Activated naive CD4-positive, alpha-beta T cell treated with anti-CD3 and anti-CD28 coated beads, Interleukin-2, amount 10 ng/mL, durations not matched to agents 7 days and 5 days (primary cell): ENCODE data around the gene CHD6.

Experiments used
- CTCF ChIA-PET: fragments of 350-600 bp; sonication (Branson Sonifier 250); formaldehyde crosslinking; loops from one replicate; lab custom pipeline; 2021; ENCODE audit warnings: antibody characterized with exemption; lab: Charles Lee
- DNase-seq: peaks from one replicate; pipeline ENCODE4 v3.0.0-alpha.2; 2020
- H3K27ac Mint-ChIP-seq: one replicate; pipeline ENCODE4 v1.8.0; 2021; ENCODE audit warnings: mild to moderate bottlenecking, moderate library complexity, mixed read lengths
- H3K27me3 Mint-ChIP-seq: one replicate; pipeline ENCODE4 v1.8.0; 2021; ENCODE audit warnings: mild to moderate bottlenecking, mixed read lengths
- H3K36me3 Mint-ChIP-seq: one replicate; pipeline ENCODE4 v1.8.0; 2021; ENCODE audit warnings: mixed read lengths
- H3K4me1 Mint-ChIP-seq: one replicate; pipeline ENCODE4 v1.8.0; 2021; ENCODE audit warnings: mixed read lengths
- H3K4me3 Mint-ChIP-seq: one replicate; pipeline ENCODE4 v1.8.0; 2021; ENCODE audit warnings: mild to moderate bottlenecking, moderate library complexity, mixed read lengths
- H3K9me3 Mint-ChIP-seq: one replicate; pipeline ENCODE4 v1.8.0; 2021; ENCODE audit warnings: mixed read lengths

CHD6 gene

DNA sequence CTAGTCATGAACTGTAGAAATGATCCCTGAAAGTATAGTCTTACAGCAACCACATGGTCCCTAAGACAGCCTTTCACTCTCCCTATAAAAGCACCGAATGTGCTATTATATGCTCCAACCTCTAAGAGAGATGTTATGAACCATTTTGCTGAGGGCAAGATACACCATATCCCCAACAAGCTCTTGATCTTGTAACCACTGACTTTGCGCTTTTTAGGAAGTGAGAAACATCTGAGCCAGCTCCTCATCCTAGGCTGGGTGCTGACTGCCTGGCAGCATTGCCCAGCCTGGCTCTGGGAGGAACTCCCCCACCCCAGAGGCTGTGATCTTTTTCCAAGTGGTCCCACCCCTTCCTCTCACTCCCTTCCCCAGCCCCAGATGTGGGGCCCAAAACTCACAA lies 248.5 kb downstream of the CHD6 start:
- peaks cover 68% of the 10 kb centered on the region for H3K27me3 Mint-ChIP-seq
- CTCF ChIA-PET = no interaction called here
- no peak overlapping the region for H3K27ac Mint-ChIP-seq
- peaks cover 5% of the 10 kb centered on the region for H3K9me3 Mint-ChIP-seq
- peaks cover 5% of the 10 kb centered on the region for H3K4me1 Mint-ChIP-seq
- no peak for DNase-seq
- H3K4me3 Mint-ChIP-seq = no peak overlapping the region
- no peaks in the 10 kb centered on the region for H3K36me3 Mint-ChIP-seq

DNA sequence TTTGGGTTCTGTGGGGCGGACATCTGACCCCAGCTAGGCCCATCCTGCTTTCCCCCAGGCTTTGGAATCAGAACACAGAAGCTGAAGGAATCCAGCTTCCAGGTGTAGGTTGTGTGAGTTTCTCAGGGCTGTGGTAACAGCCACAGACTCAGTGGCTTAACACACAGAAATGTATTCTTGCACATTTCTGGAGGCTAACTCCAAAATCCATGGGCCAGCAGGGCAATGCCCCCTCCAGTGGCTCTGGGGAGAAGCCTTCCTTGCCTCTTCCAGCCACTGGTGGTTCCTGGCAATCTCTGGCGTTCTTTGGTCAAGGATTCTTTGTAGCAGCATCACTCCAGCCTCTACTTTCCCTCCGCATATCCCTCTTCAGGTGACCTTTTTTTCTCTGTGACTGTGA lies 250.2 kb downstream of the CHD6 start:
- no peak overlapping the region for H3K4me3 Mint-ChIP-seq
- no peak for DNase-seq
- no peaks in the 10 kb centered on the region for H3K36me3 Mint-ChIP-seq
- no peak overlapping the region for H3K27ac Mint-ChIP-seq
- peaks cover 5% of the 10 kb centered on the region for H3K9me3 Mint-ChIP-seq
- peaks cover 5% of the 10 kb centered on the region for H3K4me1 Mint-ChIP-seq
- CTCF ChIA-PET = no interaction called here
- peaks cover 60% of the 10 kb centered on the region for H3K27me3 Mint-ChIP-seq

DNA sequence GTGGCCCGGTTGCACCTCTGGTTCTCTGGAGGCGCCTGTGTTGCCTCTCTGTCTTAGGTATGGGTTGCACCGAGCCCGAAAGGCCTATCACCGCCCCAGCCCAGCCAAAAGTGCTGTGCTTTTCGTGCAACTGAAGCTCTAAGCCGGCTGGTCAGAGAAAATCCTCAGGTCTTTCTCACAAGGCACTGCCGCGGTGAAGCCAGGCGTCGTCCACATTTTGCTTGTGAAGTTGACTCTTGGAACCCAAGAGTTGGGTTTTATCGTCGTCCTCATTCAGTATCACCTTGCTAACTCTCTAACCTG lies 250.8 kb downstream of the CHD6 start:
- no peak for DNase-seq
- Mint-ChIP-seq H3K27ac (no peak overlapping the region), H3K9me3 (peaks cover 5% of the 10 kb centered on the region), H3K36me3 (no peaks in the 10 kb centered on the region), H3K4me3 (peak overlapping the region; percentile 38), H3K4me1 (peaks cover 5% of the 10 kb centered on the region), H3K27me3 (peaks cover 60% of the 10 kb centered on the region)
- CTCF ChIA-PET = no interaction called here

DNA sequence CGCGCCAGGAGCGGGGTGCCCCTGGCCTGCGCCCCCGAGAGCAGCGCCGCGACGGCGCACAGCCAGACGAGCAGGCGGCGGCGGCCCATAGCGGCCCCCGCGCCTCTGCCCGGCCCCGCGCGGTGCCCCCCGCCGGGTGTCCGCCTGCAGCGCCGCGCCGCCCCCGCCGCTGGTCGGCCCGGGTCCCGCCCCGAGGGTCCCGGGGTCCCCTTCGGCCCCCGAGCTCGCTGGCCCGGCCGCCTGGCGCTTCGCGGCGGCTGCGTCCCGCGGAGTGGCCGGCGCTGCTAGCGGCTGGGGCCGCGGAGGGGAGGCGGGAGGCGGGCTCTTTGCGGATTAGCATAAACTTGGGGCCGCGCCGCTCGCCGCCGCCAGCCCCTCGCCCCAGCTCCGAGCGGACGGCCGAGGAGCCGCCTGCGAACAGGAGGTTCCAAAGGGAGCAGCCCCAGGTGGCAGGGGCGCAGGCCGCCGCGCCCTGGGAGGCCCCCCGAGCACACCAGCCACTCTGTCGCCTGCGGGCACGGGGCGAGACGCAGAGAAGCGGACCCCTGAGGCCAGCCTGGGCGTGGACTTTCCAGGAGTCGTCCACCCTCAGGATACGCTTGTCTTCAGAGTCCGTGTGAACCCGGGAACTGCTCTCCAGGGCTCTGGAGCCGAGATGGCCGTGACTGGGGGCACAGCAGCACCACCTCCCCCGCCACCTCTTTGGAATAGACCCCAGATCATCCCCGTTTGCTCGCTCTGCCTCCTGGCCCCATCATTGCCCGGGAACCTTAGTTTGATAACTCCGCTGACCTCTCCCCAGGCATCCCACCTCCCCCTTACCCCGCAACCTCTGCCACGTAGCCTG lies 251.4 kb downstream of the CHD6 start, which contains the start of gene EMILIN3:
Gene EMILIN3 (minus strand): TSS at position 273 of the 847 bp plus-strand sequence. CDS start 184 bp downstream, at position 89.
- DNase-seq = no peak
- H3K27me3 Mint-ChIP-seq = peaks cover 60% of the 10 kb centered on the region

DNA sequence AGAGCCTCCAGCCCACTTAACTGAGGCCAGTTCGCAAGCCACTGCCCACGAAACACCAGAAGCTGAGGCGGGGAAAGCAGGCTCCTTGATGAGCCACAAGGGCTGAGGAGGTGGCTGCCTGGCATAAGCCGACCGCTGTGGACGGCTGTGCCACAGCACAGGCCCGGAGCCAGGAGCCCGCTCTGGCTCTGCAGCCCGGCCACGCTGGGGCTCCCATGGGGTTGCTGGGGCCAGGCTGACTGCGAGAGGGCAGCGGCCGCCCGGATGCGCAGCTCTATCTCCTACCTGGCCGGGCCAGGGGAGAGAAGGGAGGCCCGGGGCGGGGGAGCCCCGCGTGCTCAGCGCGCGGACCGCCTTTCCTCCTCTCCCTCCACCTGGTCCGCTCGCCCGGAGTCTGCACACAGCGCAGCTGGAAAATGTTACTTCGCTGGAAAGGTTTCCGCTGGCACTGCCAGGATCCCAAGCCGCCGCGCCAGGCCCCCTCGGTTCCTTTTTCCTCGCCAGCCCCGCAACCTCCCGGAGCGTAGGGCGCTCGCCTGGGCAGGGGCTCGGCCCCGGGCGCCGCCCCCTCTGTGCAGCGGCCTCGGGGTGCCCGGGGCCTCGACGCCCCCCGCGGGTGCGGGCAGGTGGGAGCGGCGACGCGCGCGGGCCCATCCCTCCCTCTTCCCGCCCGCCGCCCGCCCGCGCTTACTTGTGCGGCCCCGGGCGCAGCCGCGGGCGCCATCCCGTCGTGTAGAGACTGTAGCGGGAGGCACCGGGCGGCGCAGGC lies 252.2 kb downstream of the CHD6 start:
- no peaks in the 10 kb centered on the region for H3K36me3 Mint-ChIP-seq
- CTCF ChIA-PET = no interaction called here

More for the DNA sequence above, 251.4 kb downstream of the CHD6 start, which contains the start of gene EMILIN3:
- Mint-ChIP-seq H3K4me3 (peak within 1 kb of the TSS; percentile 38), H3K36me3 (no peaks in the 10 kb centered on the region), H3K4me1 (peaks cover 5% of the 10 kb centered on the region), H3K9me3 (peaks cover 5% of the 10 kb centered on the region), H3K27ac (no peak within 1 kb of the TSS)
- CTCF ChIA-PET = no interaction called here

DNA sequence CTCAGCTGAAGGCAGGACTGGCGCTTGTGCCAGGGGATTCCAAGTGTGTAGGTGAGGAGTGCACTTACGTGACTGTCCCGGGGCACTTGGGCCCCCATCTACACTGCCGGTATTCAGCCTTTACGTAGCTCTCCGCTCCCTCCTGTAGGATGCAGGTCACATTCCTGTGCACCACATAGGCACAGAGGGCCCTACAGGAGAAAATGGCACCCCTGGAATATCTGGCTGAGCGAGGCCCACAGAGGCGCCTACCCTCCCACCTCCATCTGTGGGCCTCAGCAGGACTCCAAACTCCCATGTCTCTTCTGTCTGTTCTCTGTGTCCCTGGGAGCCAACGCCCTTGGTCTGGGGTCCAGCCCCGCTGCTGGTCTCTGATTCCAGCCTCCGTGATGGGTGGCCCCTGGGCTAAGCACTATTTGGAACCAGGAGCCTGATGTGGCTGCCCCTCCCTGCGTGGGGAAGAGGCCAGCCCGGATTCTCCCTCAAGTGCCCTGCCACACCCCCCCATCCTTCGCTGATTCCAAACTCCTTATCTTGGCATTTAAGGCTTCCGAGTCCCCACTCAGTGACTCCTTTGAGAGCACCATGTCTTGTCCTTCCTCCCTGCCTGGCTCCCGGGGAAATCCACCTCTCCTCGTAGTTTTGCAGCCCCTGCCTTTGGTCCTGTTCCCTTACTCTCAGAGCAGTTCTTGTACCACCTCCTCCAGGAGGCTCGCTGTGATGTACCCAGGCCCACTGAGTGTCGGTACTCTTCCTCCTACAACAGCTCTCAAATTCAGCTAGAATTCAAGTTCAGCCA lies 253.0 kb downstream of the CHD6 start:
- CTCF ChIA-PET = no interaction called here
- H3K4me3 Mint-ChIP-seq = no peak overlapping the region
- H3K4me1 Mint-ChIP-seq = peaks cover 5% of the 10 kb centered on the region
- no peak for DNase-seq
- H3K9me3 Mint-ChIP-seq = no peaks in the 10 kb centered on the region
- H3K36me3 Mint-ChIP-seq = no peaks in the 10 kb centered on the region
- no peak overlapping the region for H3K27ac Mint-ChIP-seq
- peaks cover 52% of the 10 kb centered on the region for H3K27me3 Mint-ChIP-seq

More for the DNA sequence above, 252.2 kb downstream of the CHD6 start:
- Mint-ChIP-seq H3K9me3 (no peaks in the 10 kb centered on the region), H3K27ac (no peak overlapping the region), H3K4me1 (peaks cover 5% of the 10 kb centered on the region), H3K4me3 (no peak overlapping the region), H3K27me3 (peaks cover 56% of the 10 kb centered on the region)
- no peak for DNase-seq

DNA sequence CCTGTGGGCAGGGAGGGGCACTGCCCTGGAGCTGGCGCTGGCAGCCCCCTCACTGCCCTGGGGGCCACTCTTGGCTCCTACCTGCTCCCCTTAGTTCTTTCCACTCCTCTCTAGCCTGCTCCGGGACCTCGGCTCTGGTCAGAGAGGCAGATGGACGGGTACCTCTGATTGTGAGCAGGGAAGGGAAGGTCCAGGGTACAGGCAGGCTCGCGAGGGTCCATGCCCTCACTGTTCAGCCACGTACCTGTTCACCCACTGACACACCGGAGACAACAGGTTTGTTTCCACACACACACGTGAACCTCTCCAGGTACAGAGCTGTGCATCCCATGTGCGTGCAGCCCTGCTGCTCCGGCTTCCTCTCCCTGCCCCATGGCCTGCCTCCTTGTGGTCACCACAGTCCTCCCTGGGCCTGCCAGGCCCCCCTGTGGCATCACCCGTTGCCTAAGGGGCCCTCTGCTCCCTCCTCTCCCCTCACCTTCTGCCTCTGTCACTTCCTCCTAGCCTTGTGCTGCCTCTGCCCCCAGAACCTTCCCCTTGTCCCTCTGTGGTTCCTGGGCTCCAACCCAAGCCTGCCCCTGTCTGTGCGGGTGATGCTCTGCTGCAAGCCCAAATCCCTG lies 253.8 kb downstream of the CHD6 start:
- Mint-ChIP-seq H3K9me3 (no peaks in the 10 kb centered on the region), H3K27me3 (peaks cover 44% of the 10 kb centered on the region), H3K4me1 (peaks cover 5% of the 10 kb centered on the region), H3K4me3 (no peak overlapping the region), H3K36me3 (no peaks in the 10 kb centered on the region), H3K27ac (no peak overlapping the region)
- CTCF ChIA-PET = no interaction called here
- no peak for DNase-seq

DNA sequence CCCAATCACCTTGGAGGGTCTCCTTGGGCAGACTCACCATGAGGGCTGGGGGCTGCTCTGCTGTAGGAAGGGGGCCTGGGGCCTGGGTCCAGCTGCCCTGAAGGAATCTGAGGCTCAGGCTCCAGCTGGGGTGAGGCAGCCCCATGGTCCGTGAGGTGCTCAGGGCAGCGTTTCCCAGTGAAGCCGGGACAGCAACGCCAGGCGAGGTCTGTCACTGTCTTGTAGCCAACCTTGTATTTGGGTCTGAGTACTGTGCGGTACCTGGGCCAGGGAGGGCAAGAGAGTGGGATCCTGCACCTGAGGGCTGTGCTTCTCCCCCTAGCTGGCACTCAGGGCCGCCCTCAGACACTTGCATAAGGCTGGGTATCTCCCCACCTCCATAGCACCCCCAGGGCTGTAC lies 254.6 kb downstream of the CHD6 start:
- DNase-seq = no peak
- Mint-ChIP-seq H3K27me3 (peaks cover 36% of the 10 kb centered on the region), H3K4me1 (peaks cover 5% of the 10 kb centered on the region), H3K9me3 (no peaks in the 10 kb centered on the region), H3K4me3 (no peak overlapping the region), H3K27ac (no peak overlapping the region), H3K36me3 (no peaks in the 10 kb centered on the region)
- CTCF ChIA-PET = no interaction called here

DNA sequence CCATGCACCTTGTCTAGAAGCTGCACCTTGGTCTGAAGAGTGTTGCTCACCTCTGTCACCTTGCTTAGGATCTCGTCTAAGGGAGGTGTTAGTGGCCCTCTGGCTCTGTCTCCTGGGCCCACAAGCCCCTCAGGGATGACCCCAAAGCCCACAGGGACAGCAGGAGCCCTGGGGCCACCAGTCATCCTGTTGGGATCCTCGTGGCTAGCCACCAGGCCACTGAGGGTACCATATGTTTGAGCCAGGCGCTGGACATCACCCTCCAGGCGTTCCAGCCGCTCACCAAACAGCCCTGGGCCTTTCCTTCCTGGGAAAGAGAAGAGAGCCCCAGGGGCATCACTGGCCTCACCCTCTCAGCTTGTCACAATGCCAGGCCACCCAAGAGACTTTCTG lies 255.4 kb downstream of the CHD6 start:
- Mint-ChIP-seq H3K9me3 (no peaks in the 10 kb centered on the region), H3K27me3 (peaks cover 30% of the 10 kb centered on the region), H3K36me3 (no peaks in the 10 kb centered on the region), H3K4me1 (peaks cover 5% of the 10 kb centered on the region), H3K4me3 (no peak overlapping the region), H3K27ac (no peak overlapping the region)
- no peak for DNase-seq
- CTCF ChIA-PET = interaction anchor here (1.3 kb wide), 1 partner anchor 48 kb away, joined by 5 read pairs; no protein-coding TSS in a partner anchor

DNA sequence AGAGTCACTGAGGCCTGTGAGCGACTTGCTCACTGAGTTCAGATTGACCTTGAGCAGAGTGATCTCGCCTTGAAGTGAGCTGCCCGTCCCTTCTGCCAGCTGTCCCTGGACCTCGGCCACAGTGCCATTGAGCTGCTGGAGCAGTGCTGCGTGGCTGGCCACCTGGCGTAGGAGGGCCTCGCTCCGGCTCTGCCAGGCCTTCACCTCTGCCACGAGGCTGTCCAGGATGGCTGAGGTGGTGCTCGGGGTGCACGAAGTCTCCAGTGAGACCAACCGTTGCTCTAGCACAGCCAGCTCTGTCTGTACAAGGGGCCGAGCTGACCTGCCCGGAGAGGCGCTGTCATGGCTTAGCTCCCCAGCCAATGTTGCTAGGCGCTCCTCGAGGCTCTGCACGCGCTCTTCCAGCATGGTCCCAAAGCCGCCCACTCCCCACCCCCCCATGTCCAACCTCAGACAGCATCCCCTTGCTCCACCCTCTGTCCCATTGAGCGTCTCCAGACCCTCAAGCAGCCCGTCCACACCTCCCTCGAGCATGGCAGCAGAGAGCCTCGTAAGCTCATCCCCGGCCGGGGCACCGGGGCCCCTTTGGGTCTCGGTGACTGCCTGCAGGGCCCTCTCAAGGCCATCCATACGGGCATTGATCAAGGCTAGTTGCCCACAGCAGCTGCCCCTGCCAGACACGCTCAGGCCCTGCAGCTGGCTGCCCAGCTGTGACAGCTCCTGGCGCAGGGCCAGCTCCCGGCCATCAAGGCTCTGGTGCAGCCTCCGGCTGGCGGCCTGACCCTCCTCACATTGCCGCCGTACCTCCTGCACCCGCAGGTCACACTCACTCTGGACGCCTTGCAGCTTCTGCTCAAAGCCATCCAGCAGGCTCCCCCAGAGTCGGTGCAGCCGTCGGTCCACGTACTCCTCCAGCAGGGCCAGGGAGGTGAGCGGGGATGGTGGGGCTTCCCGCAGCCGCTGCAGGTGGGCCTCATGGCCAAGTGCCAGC lies 256.1 kb downstream of the CHD6 start:
- Mint-ChIP-seq H3K4me3 (no peak overlapping the region), H3K9me3 (no peaks in the 10 kb centered on the region), H3K4me1 (no peaks in the 10 kb centered on the region), H3K36me3 (no peaks in the 10 kb centered on the region), H3K27ac (no peak overlapping the region), H3K27me3 (peaks cover 23% of the 10 kb centered on the region)
- CTCF ChIA-PET = interaction anchor here (1.3 kb wide), 1 partner anchor 49 kb away, joined by 5 read pairs; no protein-coding TSS in a partner anchor
- DNase-seq = no peak

DNA sequence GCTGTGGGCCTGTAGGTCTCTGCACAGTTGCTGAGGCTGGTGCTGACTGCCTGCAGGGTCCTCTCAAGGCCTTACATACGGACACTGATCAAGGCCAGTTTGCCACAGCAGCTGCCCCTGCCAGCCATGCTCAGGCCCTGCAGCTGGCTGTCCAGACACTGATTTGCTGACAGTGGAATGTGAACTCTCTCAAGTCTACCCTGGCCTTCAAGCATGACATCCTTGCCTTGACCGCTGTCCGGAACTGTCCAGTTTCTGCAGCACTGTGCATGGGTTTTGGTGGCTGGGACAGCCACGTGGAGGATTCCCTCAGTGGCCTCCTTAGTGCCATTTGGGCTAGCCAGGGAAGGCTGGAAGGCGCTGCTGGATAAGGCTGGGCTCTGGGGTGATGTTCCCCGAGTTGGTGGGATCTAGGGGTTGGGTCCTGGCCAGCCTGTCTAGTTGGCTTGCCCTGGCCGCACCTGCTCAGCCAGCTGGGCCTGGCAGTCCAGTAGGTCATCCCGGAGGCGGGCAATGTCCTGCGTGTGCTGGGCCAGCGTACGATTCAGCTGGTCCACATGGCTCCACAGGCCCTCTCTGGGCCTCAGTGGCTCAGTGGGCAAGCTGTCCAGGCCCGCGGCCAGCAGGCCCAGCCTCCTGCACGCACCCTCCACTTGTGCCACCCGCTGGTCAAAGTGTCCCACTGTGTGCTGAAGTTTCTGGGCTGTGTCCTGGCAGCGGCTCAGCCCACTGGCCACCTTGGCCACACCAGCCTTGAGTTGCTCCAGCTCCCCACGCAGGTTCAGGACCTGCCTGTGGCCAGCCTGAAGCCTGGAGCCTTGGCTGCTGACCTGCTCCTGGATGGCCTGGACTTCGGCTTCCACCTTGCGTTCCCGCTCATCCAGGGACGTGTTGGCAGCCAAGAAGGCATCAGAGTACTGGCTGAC lies 257.1 kb downstream of the CHD6 start:
- Mint-ChIP-seq H3K36me3 (no peaks in the 10 kb centered on the region), H3K4me3 (no peak overlapping the region), H3K4me1 (no peaks in the 10 kb centered on the region), H3K9me3 (no peaks in the 10 kb centered on the region), H3K27ac (no peak overlapping the region), H3K27me3 (peaks cover 18% of the 10 kb centered on the region)
- no peak for DNase-seq
- CTCF ChIA-PET = no interaction called here

DNA sequence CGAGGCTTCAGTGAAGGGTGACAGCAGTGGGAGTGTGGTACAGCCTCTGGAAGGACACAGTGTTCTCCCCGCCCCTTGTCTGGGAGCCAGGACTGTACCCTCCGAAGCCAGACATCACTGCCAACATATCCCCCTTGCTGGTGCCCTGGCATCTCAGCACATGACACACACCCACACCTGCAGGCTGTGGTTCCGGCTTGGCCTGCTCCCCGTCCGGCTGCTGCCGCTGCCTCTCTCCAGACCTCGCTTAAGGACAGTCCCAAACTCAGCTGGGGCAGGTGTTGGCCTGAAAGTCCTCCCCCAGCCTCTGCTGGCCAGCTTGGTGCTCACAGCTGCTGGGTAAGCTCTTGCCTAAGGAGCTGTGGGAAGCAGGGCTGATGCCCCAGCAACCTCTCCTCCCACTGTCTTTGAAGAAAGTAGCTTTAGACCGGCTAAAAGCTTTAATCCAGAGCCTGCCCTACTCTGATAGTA lies 258.6 kb downstream of the CHD6 start:
- Mint-ChIP-seq H3K27me3 (peaks cover 3% of the 10 kb centered on the region), H3K36me3 (no peaks in the 10 kb centered on the region), H3K4me3 (no peak overlapping the region), H3K27ac (no peak overlapping the region), H3K4me1 (no peaks in the 10 kb centered on the region), H3K9me3 (no peaks in the 10 kb centered on the region)
- no peak for DNase-seq
- CTCF ChIA-PET = no interaction called here
